HepG2 (cell line): ENCODE measurements around the gene CTIF. TPM values are rescaled to one million over a fixed set of nuclear protein-coding genes. Genes with fewer than 3 reads are reported as not detected.

Experiments used
- CREB1 ChIP-seq, 2 experiments: fragments of 450-650 bp in 1 of 2; IDR thresholded peaks; 2 replicates each; pipeline ENCODE4 v1.6.1; 2016 to 2017; ENCODE audit warnings: control low read depth in 1 of 2, mild to moderate bottlenecking in 1 of 2, missing compliant biosample characterization in 1 of 2, missing genetic modification characterization in 1 of 2
- GFI1 ChIP-seq: sonication (generic); formaldehyde crosslinking; IDR thresholded peaks from 2 replicates; pipeline ENCODE4 v1.5.0; 2020; ENCODE audit warnings: missing genetic modification reagents, mild to moderate bottlenecking, borderline replicate concordance
- HMGXB3 ChIP-seq: sonication (generic); formaldehyde crosslinking; IDR thresholded peaks from 2 replicates; pipeline ENCODE4 v1.4.0; 2020; ENCODE audit warnings: missing genetic modification reagents, borderline replicate concordance
- MIER3 ChIP-seq: IDR thresholded peaks from 2 replicates; pipeline ENCODE4 v1.6.1; 2016; ENCODE audit warnings: missing compliant biosample characterization, borderline replicate concordance
- MXD1 ChIP-seq: sonication (generic); formaldehyde crosslinking; IDR thresholded peaks from 2 replicates; pipeline ENCODE4 v1.4.0; 2020; ENCODE audit warnings: mild to moderate bottlenecking, missing genetic modification reagents
- PAX8 ChIP-seq: sonication (generic); formaldehyde crosslinking; IDR thresholded peaks from 2 replicates; pipeline ENCODE4 v1.8.0; 2022; ENCODE audit warnings: mild to moderate bottlenecking, missing genetic modification reagents, borderline replicate concordance
- PITX1 ChIP-seq: sonication (generic); formaldehyde crosslinking; IDR thresholded peaks from 2 replicates; pipeline ENCODE4 v1.5.1; 2020; ENCODE audit warnings: mild to moderate bottlenecking, missing genetic modification reagents
- TRIM22 ChIP-seq: fragments of 450-650 bp; IDR thresholded peaks from 2 replicates; pipeline ENCODE4 v1.6.1; 2017
- ZNF501 ChIP-seq: sonication (generic); formaldehyde crosslinking; IDR thresholded peaks from 2 replicates; pipeline ENCODE4 v1.5.1; 2020; ENCODE audit warnings: mild to moderate bottlenecking, moderate library complexity, missing genetic modification reagents
- ZNF556 ChIP-seq: sonication (generic); formaldehyde crosslinking; IDR thresholded peaks from 2 replicates; pipeline ENCODE4 v1.4.0; 2020; ENCODE audit warnings: mild to moderate bottlenecking, missing genetic modification reagents, borderline replicate concordance
- ZNF605 ChIP-seq: sonication (generic); formaldehyde crosslinking; IDR thresholded peaks from 2 replicates; pipeline ENCODE4 v1.8.0; 2022; ENCODE audit warnings: mild to moderate bottlenecking, missing genetic modification reagents
- ZSCAN22 ChIP-seq: sonication (generic); formaldehyde crosslinking; IDR thresholded peaks from 2 replicates; pipeline ENCODE4 v1.4.0; 2020; ENCODE audit warnings: mild to moderate bottlenecking, missing genetic modification reagents
- ZSCAN25 ChIP-seq: sonication (generic); formaldehyde crosslinking; IDR thresholded peaks from 2 replicates; pipeline ENCODE4 v1.8.0; 2022; ENCODE audit warnings: mild to moderate bottlenecking, missing genetic modification reagents
- polyA plus RNA-seq, 8 experiments: library from polyadenylated mRNA; depleted of rRNA in 3 of 8; stranded (reverse) in 7 of 8; unstranded in 1 of 8; fragments of >200 nt; fragmentation: Illumina TruSeq in 4 of 8; extraction: Trizol in 4 of 8; gene quantifications; 2 replicates each; pipeline versions ENCODE4 v1.2.1 to v1.2.3, GENCODE V29; 2011 to 2016; ENCODE audit warnings: low read depth in 4 of 8, missing spikeins in 1 of 8, mixed read lengths in 1 of 8; ENCODE audit not compliant: insufficient read depth in 1 of 8
- total RNA-seq, 5 experiments: library from RNA; depleted of rRNA; stranded (reverse); fragments of >200 nt; fragmentation: Illumina TruSeq; extraction: Trizol; gene quantifications; 2 replicates each; pipeline ENCODE4 v1.2.3, GENCODE V29; 2016; ENCODE audit warnings: low read depth in 1 of 5
- TF ChIP-seq, protein P1 (sequence below): sonication (generic); formaldehyde crosslinking; conservative IDR thresholded peaks from 2 replicates; pipeline ENCODE4 v1.8.0; 2022; ENCODE audit warnings: mild to moderate bottlenecking, moderate library complexity, missing genetic modification reagents
- TF ChIP-seq, protein P2 (sequence below): sonication (generic); formaldehyde crosslinking; conservative IDR thresholded peaks from 2 replicates; pipeline ENCODE4 v1.8.1; 2023; ENCODE audit warnings: missing genetic modification reagents
- TF ChIP-seq, protein P3 (sequence below): sonication (generic); formaldehyde crosslinking; IDR thresholded peaks from 2 replicates; pipeline ENCODE4 v1.5.1; 2020; ENCODE audit warnings: mild to moderate bottlenecking, missing genetic modification reagents, moderate library complexity

Gene CTIF
- total and polyA plus RNA-seq, 2 of the 13 experiments (the other 11 are each of a cell fraction or from before 2014, with no cell fraction given): 18.2 to 28.0 TPM

DNA sequence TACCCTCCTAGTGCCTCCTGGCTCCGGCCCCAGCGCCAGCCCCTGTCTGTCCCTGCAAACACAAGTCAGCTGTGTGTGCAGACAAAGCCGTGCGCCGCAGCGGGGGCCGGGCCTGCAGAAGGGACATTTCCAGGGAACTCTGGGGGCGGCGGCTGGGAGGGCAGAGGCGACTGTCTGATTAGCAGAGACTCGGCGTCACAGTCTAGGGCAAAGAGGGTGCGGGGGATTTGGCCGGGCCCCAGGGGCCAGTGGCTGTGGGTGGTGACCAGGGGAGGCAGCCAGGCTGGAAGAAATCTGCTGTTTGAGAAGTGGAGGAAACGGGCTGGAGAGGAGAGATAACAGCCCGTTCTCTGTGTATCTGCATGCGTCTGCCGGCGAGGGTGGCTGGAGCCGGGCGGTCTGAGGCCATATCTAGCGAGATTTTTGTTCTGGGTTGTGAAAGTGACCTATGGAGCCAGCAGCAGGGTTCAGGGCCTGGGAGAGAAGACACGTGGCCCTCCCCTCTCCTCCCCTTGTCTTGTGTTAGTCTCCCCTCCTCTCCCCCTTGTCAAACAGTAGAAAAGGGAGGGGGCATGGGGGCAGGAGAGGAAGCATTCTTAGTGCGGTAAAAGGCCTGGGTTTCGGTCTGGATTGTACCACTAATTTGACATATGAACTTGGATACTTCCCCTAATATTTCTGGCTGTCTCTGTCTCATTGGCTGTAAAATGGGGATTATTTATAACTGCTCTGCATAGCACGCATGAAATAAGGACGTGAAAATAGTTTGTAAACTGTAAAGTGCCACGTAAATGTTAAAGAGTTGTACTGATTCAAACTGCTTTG, 242.5 kb downstream of the CTIF start (continued):
- peak; percentile 24; the same call in 1 of the 2 replicates for TF ChIP-seq MXD1 (CRISPR knock-in tag)
- TF ChIP-seq, protein P1, sequence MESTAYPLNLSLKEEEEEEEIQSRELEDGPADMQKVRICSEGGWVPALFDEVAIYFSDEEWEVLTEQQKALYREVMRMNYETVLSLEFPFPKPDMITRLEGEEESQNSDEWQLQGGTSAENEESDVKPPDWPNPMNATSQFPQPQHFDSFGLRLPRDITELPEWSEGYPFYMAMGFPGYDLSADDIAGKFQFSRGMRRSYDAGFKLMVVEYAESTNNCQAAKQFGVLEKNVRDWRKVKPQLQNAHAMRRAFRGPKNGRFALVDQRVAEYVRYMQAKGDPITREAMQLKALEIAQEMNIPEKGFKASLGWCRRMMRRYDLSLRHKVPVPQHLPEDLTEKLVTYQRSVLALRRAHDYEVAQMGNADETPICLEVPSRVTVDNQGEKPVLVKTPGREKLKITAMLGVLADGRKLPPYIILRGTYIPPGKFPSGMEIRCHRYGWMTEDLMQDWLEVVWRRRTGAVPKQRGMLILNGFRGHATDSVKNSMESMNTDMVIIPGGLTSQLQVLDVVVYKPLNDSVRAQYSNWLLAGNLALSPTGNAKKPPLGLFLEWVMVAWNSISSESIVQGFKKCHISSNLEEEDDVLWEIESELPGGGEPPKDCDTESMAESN (CRISPR knock-in tag): peak; percentile 75
- no peak for TF ChIP-seq MIER3 (CRISPR knock-in tag)
- TF ChIP-seq PITX1 (CRISPR knock-in tag): peak; percentile 41; the same call in 1 of the 2 replicates
- peak; percentile 69; the same call in 1 of the 2 replicates for TF ChIP-seq ZNF501 (CRISPR knock-in tag)
- 0 out of 2 replicates have a peak, but pooled peaks have one; percentile 45 for TF ChIP-seq HMGXB3 (CRISPR knock-in tag)
- peak; percentile 68; the same call in 1 of the 2 replicates for TF ChIP-seq ZSCAN22
- TF ChIP-seq TRIM22: no peak
- no peak for TF ChIP-seq CREB1 (IDR thresholded peaks at IDR 0.05)
- peak; percentile 30; the same call in 1 of the 2 replicates for TF ChIP-seq CREB1 (CRISPR knock-in tag; IDR thresholded peaks at IDR 0.05)
- TF ChIP-seq GFI1 (CRISPR knock-in tag): 0 out of 2 replicates have a peak, but pooled peaks have one; percentile 12
- TF ChIP-seq ZSCAN25 (CRISPR knock-in tag): peak; percentile 44; the same call in 1 of the 2 replicates
- TF ChIP-seq ZNF556: 0 out of 2 replicates have a peak, but pooled peaks have one; percentile 15
- TF ChIP-seq ZNF605: no peak
- TF ChIP-seq, protein P2, sequence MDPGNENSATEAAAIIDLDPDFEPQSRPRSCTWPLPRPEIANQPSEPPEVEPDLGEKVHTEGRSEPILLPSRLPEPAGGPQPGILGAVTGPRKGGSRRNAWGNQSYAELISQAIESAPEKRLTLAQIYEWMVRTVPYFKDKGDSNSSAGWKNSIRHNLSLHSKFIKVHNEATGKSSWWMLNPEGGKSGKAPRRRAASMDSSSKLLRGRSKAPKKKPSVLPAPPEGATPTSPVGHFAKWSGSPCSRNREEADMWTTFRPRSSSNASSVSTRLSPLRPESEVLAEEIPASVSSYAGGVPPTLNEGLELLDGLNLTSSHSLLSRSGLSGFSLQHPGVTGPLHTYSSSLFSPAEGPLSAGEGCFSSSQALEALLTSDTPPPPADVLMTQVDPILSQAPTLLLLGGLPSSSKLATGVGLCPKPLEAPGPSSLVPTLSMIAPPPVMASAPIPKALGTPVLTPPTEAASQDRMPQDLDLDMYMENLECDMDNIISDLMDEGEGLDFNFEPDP (CRISPR knock-in tag): no peak
- no peak for TF ChIP-seq PAX8 (CRISPR knock-in tag)
- TF ChIP-seq, protein P3, sequence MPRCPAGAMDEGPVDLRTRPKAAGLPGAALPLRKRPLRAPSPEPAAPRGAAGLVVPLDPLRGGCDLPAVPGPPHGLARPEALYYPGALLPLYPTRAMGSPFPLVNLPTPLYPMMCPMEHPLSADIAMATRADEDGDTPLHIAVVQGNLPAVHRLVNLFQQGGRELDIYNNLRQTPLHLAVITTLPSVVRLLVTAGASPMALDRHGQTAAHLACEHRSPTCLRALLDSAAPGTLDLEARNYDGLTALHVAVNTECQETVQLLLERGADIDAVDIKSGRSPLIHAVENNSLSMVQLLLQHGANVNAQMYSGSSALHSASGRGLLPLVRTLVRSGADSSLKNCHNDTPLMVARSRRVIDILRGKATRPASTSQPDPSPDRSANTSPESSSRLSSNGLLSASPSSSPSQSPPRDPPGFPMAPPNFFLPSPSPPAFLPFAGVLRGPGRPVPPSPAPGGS: peak; percentile 5; the same call in 1 of the 2 replicates
